Measurements from ENCODE around the gene PPP1R1A.

DNA sequence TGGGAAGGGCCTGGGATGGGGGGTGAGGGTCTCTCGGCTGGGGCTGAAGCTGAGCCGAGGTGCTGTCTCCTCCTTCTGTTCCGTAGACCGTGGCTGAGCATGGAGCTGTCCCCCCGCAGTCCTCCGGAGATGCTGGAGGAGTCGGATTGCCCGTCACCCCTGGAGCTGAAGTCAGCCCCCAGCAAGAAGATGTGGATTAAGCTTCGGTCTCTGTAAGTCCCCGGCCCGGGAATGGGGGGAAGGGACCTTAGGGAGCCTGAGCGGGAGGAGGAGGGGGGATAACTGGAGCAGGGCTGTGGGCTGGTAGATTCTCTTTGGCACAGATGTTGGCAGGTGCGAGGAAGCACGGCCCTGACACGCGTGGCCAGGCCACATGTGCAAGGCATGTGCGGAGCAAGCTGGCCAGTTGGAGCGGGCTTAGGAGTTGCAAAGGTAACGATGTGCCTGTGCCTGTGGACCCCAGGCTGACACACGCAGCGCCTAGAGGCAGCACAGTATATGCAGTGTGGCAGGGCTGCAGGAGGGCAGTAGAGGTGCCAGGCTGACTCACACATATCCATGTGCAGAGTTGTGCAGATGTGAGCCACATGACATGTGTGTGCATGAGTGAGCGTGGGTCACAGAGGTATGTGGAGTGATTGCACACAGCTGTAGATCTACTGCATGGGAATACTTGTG is 38.5 kb downstream of the PPP1R1A start:
- TF ChIP-seq, protein P1, sequence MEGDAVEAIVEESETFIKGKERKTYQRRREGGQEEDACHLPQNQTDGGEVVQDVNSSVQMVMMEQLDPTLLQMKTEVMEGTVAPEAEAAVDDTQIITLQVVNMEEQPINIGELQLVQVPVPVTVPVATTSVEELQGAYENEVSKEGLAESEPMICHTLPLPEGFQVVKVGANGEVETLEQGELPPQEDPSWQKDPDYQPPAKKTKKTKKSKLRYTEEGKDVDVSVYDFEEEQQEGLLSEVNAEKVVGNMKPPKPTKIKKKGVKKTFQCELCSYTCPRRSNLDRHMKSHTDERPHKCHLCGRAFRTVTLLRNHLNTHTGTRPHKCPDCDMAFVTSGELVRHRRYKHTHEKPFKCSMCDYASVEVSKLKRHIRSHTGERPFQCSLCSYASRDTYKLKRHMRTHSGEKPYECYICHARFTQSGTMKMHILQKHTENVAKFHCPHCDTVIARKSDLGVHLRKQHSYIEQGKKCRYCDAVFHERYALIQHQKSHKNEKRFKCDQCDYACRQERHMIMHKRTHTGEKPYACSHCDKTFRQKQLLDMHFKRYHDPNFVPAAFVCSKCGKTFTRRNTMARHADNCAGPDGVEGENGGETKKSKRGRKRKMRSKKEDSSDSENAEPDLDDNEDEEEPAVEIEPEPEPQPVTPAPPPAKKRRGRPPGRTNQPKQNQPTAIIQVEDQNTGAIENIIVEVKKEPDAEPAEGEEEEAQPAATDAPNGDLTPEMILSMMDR (IDR thresholded peaks at IDR 0.05; ENCODE audit: low read depth, low read length, poor library complexity, severe bottlenecking) = no peak
- no peak for TF ChIP-seq EZH2phosphoT487 (IDR thresholded peaks at IDR 0.05; ENCODE audit: borderline replicate concordance, low read length)
